ENCODE results near the gene PRDX1. TPM values are rescaled to one million over a fixed set of nuclear protein-coding genes. Genes with fewer than 3 reads are reported as not detected.
A peak's percentile ranks its signal among the peaks of the same experiment; 100 is the strongest.
"Not testable (repeated sequence)": the region's sequence is repeated elsewhere in the genome, so short reads cannot be mapped to it uniquely, and the experiment has no call there.

PRDX1 gene
- total RNA-seq, 2 donors from 2014 or later: 55.0 to 69.2 TPM

GRCh38 chr1:45523975-45524374 is 2.3 kb upstream of the PRDX1 start:
- H3K4me3 Mint-ChIP-seq; H3K27ac Mint-ChIP-seq; ATAC-seq; DNase-seq; H3K27me3 Mint-ChIP-seq; H3K36me3 Mint-ChIP-seq (ENCODE audit: low read depth); H3K9me3 ChIP-seq (ENCODE audit: control insufficient read depth, low read length, poor library complexity, severe bottlenecking): not testable (repeated sequence)
- H3K4me1 Mint-ChIP-seq: peaks cover 25% of the 10 kb centered on the region

- not testable (repeated sequence) for ATAC-seq
These were observed 1.8 kb upstream of the PRDX1 start for GRCh38 chr1:45523516-45523915.

GRCh38 chr1:45522324-45523104 is 830 bp upstream of the PRDX1 start:
- no peaks in the 10 kb centered on the region for H3K27me3 Mint-ChIP-seq
- H3K9me3 ChIP-seq (ENCODE audit: control insufficient read depth, low read length, poor library complexity, severe bottlenecking): no peaks in the 10 kb centered on the region
- DNase-seq (no peak), ATAC-seq (no peak)
- peak overlapping the region; percentile 94 for H3K27ac Mint-ChIP-seq
- peak overlapping the region; percentile 92 for H3K4me3 Mint-ChIP-seq
- H3K4me1 Mint-ChIP-seq: peaks cover 30% of the 10 kb centered on the region
- H3K36me3 Mint-ChIP-seq (ENCODE audit: low read depth): no peaks in the 10 kb centered on the region

More at GRCh38 chr1:45523516-45523915, 1.8 kb upstream of the PRDX1 start:
- not testable (repeated sequence) for H3K4me3 Mint-ChIP-seq; H3K27me3 Mint-ChIP-seq; H3K9me3 ChIP-seq (ENCODE audit: control insufficient read depth, low read length, poor library complexity, severe bottlenecking); H3K27ac Mint-ChIP-seq; DNase-seq; H3K36me3 Mint-ChIP-seq (ENCODE audit: low read depth)
- peaks cover 29% of the 10 kb centered on the region for H3K4me1 Mint-ChIP-seq

GRCh38 chr1:45519774-45520173 is 1.9 kb downstream of the PRDX1 start:
- H3K9me3 ChIP-seq (ENCODE audit: control insufficient read depth, low read length, poor library complexity, severe bottlenecking); DNase-seq; ATAC-seq; H3K36me3 Mint-ChIP-seq (ENCODE audit: low read depth); H3K27me3 Mint-ChIP-seq: not testable (repeated sequence)
- Mint-ChIP-seq H3K4me3 (peak overlapping the region; percentile 92), H3K27ac (peak overlapping the region; percentile 94), H3K4me1 (peaks cover 32% of the 10 kb centered on the region)

GRCh38 chr1:45518910-45519309 is 2.8 kb downstream of the PRDX1 start:
- no peak for DNase-seq
- H3K27me3 Mint-ChIP-seq: no peaks in the 10 kb centered on the region
- ATAC-seq: no peak
- H3K36me3 Mint-ChIP-seq (ENCODE audit: low read depth): no peaks in the 10 kb centered on the region
- H3K4me1 Mint-ChIP-seq: peaks cover 35% of the 10 kb centered on the region
- no peak overlapping the region for H3K27ac Mint-ChIP-seq
- H3K4me3 Mint-ChIP-seq: peak overlapping the region; percentile 19
- no peaks in the 10 kb centered on the region for H3K9me3 ChIP-seq (ENCODE audit: control insufficient read depth, low read length, poor library complexity, severe bottlenecking)

- peaks cover 35% of the 10 kb centered on the region for H3K4me1 Mint-ChIP-seq
- not testable (repeated sequence) for H3K9me3 ChIP-seq (ENCODE audit: control insufficient read depth, low read length, poor library complexity, severe bottlenecking); DNase-seq; H3K27me3 Mint-ChIP-seq; H3K36me3 Mint-ChIP-seq (ENCODE audit: low read depth); H3K4me3 Mint-ChIP-seq; H3K27ac Mint-ChIP-seq; ATAC-seq
These were observed 3.3 kb downstream of the PRDX1 start for GRCh38 chr1:45518366-45518765.

GRCh38 chr1:45516465-45516864 is 5.2 kb downstream of the PRDX1 start:
- Mint-ChIP-seq H3K27ac (peak overlapping the region; percentile 34), H3K36me3 (ENCODE audit: low read depth) (peaks cover 2% of the 10 kb centered on the region), H3K27me3 (no peaks in the 10 kb centered on the region), H3K4me1 (peaks cover 22% of the 10 kb centered on the region), H3K4me3 (no peak overlapping the region)
- ATAC-seq (no peak), DNase-seq (no peak)
- no peaks in the 10 kb centered on the region for H3K9me3 ChIP-seq (ENCODE audit: control insufficient read depth, low read length, poor library complexity, severe bottlenecking)

- Mint-ChIP-seq H3K27me3 (no peaks in the 10 kb centered on the region), H3K4me1 (peaks cover 20% of the 10 kb centered on the region), H3K36me3 (ENCODE audit: low read depth) (peaks cover 5% of the 10 kb centered on the region), H3K4me3 (no peak overlapping the region), H3K27ac (peak overlapping the region; percentile 34)
- DNase-seq (no peak), ATAC-seq (no peak)
- no peaks in the 10 kb centered on the region for H3K9me3 ChIP-seq (ENCODE audit: control insufficient read depth, low read length, poor library complexity, severe bottlenecking)
These were observed 5.6 kb downstream of the PRDX1 start for GRCh38 chr1:45516036-45516435.

- not testable (repeated sequence) for DNase-seq; H3K27me3 Mint-ChIP-seq; H3K36me3 Mint-ChIP-seq (ENCODE audit: low read depth); ATAC-seq; H3K4me1 Mint-ChIP-seq; H3K9me3 ChIP-seq (ENCODE audit: control insufficient read depth, low read length, poor library complexity, severe bottlenecking); H3K27ac Mint-ChIP-seq; H3K4me3 Mint-ChIP-seq
These were observed 8.0 kb downstream of the PRDX1 start for GRCh38 chr1:45513532-45514260.

GRCh38 chr1:45512641-45513054 is 9.0 kb downstream of the PRDX1 start:
- Mint-ChIP-seq H3K36me3 (ENCODE audit: low read depth) (peaks cover 5% of the 10 kb centered on the region), H3K4me1 (peaks cover 10% of the 10 kb centered on the region), H3K27me3 (no peaks in the 10 kb centered on the region), H3K4me3 (no peak overlapping the region), H3K27ac (peak overlapping the region; percentile 56)
- H3K9me3 ChIP-seq (ENCODE audit: control insufficient read depth, low read length, poor library complexity, severe bottlenecking): no peaks in the 10 kb centered on the region
- peak; percentile 76 for ATAC-seq
- peak in 2 of 3 donors; percentile 19 to 43 for DNase-seq

- H3K27me3 Mint-ChIP-seq: no peaks in the 10 kb centered on the region
- H3K4me3 Mint-ChIP-seq: no peak overlapping the region
- peak overlapping the region; percentile 14 for H3K27ac Mint-ChIP-seq
- ATAC-seq: no peak
- no peaks in the 10 kb centered on the region for H3K9me3 ChIP-seq (ENCODE audit: control insufficient read depth, low read length, poor library complexity, severe bottlenecking)
- DNase-seq: no peak
- H3K4me1 Mint-ChIP-seq: peaks cover 12% of the 10 kb centered on the region
- H3K36me3 Mint-ChIP-seq (ENCODE audit: low read depth): peaks cover 5% of the 10 kb centered on the region
These were observed 10.6 kb downstream of the PRDX1 start for GRCh38 chr1:45510972-45511527.

GRCh38 chr1:45510036-45510971 is 11.4 kb downstream of the PRDX1 start:
- no peak for ATAC-seq

More at GRCh38 chr1:45510036-45510971, 11.4 kb downstream of the PRDX1 start:
- peaks cover 10% of the 10 kb centered on the region for H3K4me1 Mint-ChIP-seq
- DNase-seq: no peak
- peak overlapping the region; percentile 14 for H3K27ac Mint-ChIP-seq
- no peaks in the 10 kb centered on the region for H3K27me3 Mint-ChIP-seq
- no peak overlapping the region for H3K4me3 Mint-ChIP-seq
- H3K9me3 ChIP-seq (ENCODE audit: control insufficient read depth, low read length, poor library complexity, severe bottlenecking): no peaks in the 10 kb centered on the region
- peaks cover 5% of the 10 kb centered on the region for H3K36me3 Mint-ChIP-seq (ENCODE audit: low read depth)

Data from T-helper 17 cell (primary cell).